Measurements from ENCODE around the gene TGM6.

DNA sequence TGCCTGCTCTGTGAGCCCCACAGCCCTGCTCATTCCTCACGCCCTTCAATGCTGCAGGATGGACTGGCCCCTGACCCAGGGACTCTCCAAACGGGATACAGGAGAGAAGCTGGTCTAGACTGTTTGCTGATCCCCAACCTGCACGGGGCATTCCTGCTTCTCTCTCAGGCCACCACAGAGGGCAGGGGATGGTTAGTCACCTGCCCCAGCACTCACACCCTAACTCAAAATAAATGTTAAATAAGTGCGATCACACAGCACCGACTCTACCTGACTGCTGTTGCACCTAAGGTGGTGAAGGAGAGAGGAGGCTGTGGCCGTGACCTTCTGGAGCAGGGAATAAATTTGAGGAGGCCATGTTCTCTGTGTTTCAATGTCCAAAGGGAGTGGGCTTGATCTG lies 39.9 kb upstream of the TGM6 start:
- TF ChIP-seq CREB1 (CRISPR knock-in tag; IDR thresholded peaks at IDR 0.05), result no peak
- TF ChIP-seq, protein P1, sequence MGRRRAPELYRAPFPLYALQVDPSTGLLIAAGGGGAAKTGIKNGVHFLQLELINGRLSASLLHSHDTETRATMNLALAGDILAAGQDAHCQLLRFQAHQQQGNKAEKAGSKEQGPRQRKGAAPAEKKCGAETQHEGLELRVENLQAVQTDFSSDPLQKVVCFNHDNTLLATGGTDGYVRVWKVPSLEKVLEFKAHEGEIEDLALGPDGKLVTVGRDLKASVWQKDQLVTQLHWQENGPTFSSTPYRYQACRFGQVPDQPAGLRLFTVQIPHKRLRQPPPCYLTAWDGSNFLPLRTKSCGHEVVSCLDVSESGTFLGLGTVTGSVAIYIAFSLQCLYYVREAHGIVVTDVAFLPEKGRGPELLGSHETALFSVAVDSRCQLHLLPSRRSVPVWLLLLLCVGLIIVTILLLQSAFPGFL (CRISPR knock-in tag; IDR thresholded peaks at IDR 0.05; ENCODE audit: borderline replicate concordance), result no peak
- TF ChIP-seq, protein P2, sequence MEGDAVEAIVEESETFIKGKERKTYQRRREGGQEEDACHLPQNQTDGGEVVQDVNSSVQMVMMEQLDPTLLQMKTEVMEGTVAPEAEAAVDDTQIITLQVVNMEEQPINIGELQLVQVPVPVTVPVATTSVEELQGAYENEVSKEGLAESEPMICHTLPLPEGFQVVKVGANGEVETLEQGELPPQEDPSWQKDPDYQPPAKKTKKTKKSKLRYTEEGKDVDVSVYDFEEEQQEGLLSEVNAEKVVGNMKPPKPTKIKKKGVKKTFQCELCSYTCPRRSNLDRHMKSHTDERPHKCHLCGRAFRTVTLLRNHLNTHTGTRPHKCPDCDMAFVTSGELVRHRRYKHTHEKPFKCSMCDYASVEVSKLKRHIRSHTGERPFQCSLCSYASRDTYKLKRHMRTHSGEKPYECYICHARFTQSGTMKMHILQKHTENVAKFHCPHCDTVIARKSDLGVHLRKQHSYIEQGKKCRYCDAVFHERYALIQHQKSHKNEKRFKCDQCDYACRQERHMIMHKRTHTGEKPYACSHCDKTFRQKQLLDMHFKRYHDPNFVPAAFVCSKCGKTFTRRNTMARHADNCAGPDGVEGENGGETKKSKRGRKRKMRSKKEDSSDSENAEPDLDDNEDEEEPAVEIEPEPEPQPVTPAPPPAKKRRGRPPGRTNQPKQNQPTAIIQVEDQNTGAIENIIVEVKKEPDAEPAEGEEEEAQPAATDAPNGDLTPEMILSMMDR (IDR thresholded peaks at IDR 0.05), result no peak
- no peak for TF ChIP-seq NFYB (CRISPR knock-in tag; conservative IDR thresholded peaks at IDR 0.05; ENCODE audit: low read depth)
- no peak for TF ChIP-seq ZNF121 (CRISPR knock-in tag; IDR thresholded peaks at IDR 0.05)
- TF ChIP-seq, protein P3, sequence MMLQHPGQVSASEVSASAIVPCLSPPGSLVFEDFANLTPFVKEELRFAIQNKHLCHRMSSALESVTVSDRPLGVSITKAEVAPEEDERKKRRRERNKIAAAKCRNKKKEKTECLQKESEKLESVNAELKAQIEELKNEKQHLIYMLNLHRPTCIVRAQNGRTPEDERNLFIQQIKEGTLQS (CRISPR knock-in tag; conservative IDR thresholded peaks at IDR 0.05), result no peak
- TF ChIP-seq SP1 (CRISPR knock-in tag; conservative IDR thresholded peaks at IDR 0.05), result no peak
- TF ChIP-seq ATF1 (CRISPR knock-in tag; IDR thresholded peaks at IDR 0.05), result no peak
- no peak for TF ChIP-seq ZNF416 (CRISPR knock-in tag; IDR thresholded peaks at IDR 0.05)
- TF ChIP-seq, protein P4, sequence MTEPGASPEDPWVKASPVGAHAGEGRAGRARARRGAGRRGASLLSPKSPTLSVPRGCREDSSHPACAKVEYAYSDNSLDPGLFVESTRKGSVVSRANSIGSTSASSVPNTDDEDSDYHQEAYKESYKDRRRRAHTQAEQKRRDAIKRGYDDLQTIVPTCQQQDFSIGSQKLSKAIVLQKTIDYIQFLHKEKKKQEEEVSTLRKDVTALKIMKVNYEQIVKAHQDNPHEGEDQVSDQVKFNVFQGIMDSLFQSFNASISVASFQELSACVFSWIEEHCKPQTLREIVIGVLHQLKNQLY (CRISPR knock-in tag; IDR thresholded peaks at IDR 0.05), result no peak
- TF ChIP-seq KAT7 (CRISPR knock-in tag; IDR thresholded peaks at IDR 0.05; ENCODE audit: borderline replicate concordance), result no peak
- no peak for TF ChIP-seq ZNF423 (CRISPR knock-in tag; IDR thresholded peaks at IDR 0.05)

All from WTC11 (cell line).